GM23248 (cell line): Measurements from ENCODE around the gene MTG2.

Experiments used
- EZH2 ChIP-seq: fragments of 200-600 bp; sonication (generic); IDR thresholded peaks from 2 replicates; pipeline ENCODE4 v1.6.1; 2018; ENCODE audit warnings: antibody characterized with exemption, mild to moderate bottlenecking; ENCODE audit not compliant: insufficient read depth, poor library complexity, severe bottlenecking
- EZH2phosphoT487 ChIP-seq: fragments of 200-600 bp; sonication (generic); IDR thresholded peaks from 2 replicates; pipeline ENCODE4 v1.6.1; 2018; ENCODE audit warnings: antibody characterized with exemption, moderate library complexity, mild to moderate bottlenecking, low read depth; ENCODE audit not compliant: insufficient read depth

- no peak for TF ChIP-seq EZH2
- TF ChIP-seq EZH2phosphoT487, result no peak
These were observed 31.2 kb downstream of the MTG2 start for GRCh38 chr20:62214067-62214466.
